GM18907 (cell line): ENCODE measurements around the gene THAP2.

ENCODE experiments used
- ATAC-seq: cut with Tn5 transposase; IDR thresholded peaks from one replicate; pipeline ENCODE4 v1.9.1; 2021; ENCODE audit warnings: mild to moderate bottlenecking, moderate library complexity; ENCODE audit not compliant: unreplicated experiment

Gene THAP2

DNA sequence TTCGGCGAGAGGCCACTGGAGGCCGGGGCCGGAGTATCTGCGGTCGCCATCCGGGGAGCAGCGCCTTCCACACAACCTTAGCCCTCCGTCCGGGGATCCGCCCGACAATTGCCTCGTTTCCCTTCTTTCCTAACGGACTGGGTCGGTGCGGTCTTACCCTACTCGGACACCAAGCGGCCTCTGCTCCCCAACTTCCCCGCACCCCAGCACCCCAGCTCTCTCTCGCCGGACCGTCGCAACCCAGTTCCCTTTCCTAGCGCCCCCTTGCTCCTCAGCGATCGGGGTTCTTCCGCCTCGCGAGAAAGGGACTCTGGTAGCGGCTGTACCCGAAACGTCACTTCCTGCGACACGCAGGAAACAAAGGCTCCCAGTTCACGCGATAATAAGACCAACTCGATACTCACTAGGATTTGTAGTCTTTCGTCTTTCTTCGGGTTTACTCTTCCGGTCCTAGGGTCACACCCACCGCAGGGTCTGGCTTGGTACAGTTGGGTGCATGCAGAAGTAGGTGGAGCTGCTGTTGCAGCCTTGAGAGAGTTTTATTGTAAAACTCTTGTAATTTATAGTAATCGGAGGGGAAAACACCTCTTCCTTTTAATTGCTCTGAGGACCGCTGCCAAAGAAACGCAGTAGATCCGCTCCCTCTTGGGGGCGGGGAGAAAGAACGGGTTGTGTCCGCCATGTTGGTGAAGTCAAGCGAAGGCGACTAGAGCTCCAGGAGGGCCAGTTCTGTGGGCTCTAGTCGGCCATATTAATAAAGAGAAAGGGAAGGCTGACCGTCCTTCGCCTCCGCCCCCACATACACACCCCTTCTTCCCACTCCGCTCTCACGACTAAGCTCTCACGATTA lies at the start of gene THAP2, which contains the start of gene ZFC3H1:
TSS of gene THAP2 (plus strand) at position 741 of the 850 bp plus-strand sequence. CDS start 209 bp downstream, outside the sequence.
TSS of gene ZFC3H1 (minus strand) at position 288 of the 850 bp plus-strand sequence. CDS start at position 50, 238 bp downstream.
- ATAC-seq = peak; percentile 96

DNA sequence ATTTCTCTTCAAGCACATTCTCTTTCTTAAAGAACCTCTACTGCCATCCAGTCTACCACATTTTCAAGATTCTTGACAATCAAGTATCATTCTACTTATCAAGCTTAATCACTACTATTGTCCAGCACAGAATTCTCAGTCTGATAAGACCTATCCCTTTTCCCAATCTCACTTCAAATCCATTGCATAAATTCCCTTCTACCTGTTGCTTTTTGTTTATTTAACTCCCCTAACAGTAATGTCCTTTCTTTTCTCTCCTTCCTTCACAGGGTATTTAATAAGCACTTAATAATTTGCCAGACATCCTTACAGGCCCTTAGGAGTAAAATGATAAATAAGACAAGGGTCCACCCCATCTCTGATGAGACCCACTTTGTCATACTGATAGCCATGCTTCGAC lies 42.2 kb upstream of the THAP2 start:
- ATAC-seq = no peak

DNA sequence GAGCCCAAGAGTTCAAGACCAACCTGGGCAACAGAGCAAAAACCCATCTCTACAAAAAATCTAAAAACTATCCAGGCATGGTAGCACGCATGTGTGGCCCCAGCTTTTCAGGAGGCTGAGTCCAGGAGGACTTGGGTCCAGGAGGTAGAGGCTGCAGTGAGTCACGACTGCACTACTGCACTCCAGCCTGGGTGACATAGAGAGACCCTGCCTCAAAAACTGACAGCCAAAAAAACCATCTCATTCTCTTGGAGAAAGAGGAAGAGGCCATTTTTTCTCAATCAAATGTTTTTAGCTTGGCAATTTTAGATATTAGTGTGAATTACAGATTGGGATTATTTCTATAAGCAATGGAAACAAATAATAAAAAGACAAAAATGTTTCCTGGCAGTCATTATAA lies 38.6 kb upstream of the THAP2 start:
- no peak for ATAC-seq

DNA sequence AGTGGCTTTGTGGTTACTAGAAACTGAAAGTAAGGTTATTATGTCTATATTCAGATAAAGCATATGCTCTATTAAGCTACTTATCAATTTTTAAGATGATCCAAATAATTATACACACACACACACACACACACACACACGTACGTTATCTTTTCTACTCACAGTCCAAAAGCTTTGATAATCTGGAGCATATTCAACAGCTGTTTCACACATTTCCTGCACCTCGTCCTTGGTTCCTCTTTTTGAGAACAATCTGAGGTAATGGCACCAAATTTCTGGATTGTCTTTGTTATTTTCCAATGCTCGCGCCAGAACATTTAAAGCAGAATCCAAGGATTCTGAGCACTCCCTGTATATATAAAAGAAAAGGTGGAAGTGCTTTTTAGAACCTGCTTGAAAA lies 38.0 kb upstream of the THAP2 start:
- no peak for ATAC-seq

DNA sequence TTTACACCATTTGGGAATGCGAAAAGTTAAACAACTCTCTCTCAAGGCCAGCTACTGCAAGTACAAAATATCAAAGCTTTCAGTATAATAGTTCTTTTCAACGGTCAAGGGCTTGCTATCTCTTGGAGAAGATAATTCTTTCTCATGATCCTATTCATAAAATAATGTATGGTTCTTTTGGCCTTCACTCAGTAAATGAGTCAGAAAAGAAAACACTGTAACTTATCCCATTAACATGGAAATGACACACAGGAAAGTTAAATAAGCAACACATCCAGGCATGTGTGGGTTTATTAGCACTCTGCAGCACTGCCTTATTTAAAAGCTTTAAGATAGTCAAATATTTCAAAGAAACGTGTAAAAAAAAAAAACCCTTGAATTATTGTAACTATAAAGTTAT lies 37.3 kb upstream of the THAP2 start:
- no peak for ATAC-seq

DNA sequence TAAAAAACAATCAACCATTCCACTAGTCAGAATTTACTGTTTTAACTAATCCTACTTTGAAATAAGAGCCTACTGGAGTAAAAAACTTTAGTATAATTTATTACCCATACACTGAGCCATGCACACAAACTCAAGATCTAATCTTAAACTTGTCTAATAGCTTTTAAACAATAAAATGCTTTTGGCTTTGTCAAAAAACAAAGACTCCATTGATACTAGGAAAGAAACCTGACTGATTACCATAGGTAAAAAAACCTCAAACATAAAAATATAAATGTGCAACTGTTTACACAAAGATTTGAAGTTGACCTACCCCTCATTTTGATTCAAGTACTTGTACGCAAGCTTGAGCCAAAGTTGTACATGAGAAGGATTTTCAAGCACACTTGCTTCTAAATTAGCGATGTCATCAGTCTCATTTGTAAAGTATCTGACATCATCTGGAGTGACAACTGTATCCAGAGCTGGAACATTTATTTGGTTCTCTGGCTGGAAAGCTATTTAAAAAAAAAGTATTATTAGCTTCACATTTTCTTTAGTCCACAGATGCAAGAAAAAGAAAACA lies 36.6 kb upstream of the THAP2 start:
- ATAC-seq = no peak

DNA sequence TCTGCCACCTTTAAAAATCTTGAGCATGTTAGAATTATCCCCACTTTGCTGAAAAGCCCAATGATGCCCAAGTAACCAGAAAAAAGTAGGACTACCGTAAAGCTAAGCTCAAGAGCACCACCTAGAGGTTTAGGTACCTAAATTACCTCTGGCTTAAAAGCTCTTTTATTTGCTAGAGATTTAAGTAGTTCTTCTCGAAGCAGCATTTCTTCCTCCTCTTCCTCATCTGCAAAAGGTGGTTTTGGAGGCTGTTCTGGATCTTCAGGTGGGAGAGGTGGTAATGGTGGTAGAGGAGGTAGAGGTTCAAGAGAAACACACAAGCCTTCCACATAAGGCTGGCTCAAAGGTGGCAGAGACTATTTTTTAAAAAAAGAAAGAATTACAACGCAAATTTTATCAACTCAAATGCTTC lies 27.4 kb upstream of the THAP2 start:
- no peak for ATAC-seq

DNA sequence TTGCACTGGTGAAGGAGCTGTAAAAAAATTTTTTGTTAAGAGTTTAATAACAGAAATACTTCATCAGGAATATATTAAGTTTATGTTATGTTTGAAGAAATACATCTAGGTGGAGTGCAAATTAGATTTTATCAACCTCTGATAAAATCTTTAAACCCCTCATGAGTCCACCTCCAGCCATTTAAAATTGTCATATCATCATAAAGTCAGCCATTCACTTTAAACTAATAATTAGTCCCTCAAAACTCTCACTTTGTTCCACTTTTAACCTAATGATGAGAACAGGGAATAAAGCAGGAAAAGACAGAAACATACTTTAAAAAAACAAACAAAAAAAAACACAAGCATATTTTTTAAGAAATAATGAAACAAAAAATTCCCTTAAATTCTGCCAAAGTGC lies 25.6 kb upstream of the THAP2 start:
- ATAC-seq = no peak

DNA sequence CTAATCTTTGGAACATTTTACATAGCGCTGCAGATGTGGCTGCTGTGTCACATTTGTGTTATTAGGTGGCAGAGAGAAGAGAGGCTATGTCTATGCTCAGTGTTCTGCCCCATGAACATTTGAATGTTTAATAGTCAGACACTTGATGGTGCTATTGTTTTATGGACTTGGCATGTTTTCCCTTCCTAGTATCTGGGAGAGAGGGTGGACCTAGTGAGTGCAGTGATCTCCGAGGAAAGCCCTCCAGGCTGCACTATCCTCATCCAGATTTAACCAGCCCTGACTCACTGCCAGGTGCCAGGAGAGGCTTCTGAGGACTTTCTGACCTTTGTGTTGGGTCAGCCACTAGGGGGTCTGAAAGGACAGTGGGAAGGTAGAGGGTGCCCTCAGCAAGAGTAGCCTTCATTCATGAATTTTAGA lies 24.8 kb upstream of the THAP2 start:
- no peak for ATAC-seq

DNA sequence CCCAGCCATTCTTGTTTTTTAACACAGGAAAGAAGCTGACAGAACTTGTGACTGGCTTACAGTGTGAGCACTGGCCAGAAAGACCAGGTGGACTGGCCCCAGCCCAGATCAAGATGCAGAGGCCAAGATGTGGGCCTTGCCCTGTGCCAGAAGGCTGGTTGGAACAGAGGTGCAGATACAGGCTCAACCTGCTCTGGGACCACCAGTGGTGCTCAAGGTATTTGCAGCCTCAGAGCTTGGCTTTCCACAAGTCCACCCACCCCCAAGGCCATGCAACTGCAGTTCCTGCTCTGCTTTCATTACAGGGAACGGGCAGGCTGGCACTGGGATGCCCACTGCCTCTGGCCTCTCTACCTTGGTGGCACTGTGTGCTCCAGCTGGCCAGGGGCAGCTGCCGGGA lies 23.8 kb upstream of the THAP2 start:
- ATAC-seq = no peak

DNA sequence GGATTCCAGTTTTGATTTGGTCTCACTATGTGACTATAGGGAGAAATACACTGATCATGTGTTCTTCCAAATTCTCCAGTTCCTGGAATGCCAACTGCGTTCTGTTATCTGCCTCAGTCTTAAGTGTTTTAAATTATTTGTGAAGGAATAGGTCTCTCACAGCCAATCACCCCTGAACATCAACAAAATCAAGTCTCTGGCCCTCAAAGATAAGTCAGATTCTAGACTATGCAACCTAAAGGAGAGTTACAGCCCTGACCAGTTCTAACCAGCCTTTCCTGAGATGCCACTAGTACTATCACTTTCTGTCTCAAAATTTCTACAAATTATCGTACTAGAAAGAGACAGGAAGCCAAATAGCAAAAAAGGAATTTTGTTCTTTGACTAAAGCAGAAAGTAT lies 22.7 kb upstream of the THAP2 start:
- no peak for ATAC-seq

DNA sequence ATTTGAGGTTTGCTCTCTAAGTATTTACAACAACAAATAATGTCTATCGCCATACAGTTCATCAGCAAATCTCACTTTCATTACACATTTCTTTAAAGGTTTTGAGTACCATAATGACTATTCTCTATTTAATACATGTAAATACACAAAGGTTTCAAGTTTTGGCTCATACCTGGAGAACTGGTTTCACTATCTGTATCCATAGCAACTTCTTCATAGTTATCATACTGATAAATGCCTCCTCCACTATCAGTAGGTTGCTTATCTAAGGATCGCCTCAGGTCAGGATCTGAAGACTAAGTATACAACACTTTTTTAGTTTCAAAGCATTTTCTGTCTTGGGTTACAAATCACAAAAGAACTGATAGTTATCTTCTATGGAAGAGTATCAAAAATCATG lies 21.8 kb upstream of the THAP2 start:
- ATAC-seq = no peak

DNA sequence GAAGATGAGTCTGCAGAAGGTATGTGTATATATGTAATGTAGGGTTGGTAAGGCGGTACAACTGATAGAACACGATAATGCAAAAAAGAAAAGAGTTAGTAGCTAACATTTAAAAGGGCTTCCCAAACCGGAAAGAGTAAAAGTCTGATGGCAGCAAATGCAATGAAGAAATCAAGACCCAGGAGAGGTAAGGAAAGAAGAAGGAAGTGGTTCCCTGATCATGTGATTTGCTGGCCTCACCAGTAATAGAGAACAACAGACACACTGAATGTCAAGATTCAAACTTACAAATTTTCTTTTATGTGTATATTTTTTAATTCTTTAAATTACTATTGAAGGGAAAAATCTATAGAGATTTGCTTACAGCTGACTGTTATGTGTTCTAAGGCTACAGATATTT lies 18.8 kb upstream of the THAP2 start:
- no peak for ATAC-seq

DNA sequence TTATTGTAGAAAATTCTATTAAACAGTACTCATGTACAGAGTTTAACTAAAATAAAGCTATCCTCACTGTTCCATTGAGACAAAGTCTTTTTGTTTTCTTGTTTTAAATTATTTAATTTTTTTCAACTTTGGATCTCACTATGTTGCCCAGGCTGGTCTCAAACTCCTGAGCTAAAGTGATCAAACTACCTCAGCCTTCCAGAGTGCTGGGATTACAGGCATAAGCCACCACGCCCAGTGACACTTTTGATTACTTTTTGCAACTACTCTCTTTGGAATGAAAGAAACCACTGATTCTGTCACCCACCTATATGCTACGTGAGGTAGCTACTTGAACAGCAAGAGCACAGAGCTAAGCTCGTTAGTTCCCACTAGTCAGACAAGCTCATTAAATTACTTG lies 17.6 kb upstream of the THAP2 start:
- ATAC-seq = no peak

DNA sequence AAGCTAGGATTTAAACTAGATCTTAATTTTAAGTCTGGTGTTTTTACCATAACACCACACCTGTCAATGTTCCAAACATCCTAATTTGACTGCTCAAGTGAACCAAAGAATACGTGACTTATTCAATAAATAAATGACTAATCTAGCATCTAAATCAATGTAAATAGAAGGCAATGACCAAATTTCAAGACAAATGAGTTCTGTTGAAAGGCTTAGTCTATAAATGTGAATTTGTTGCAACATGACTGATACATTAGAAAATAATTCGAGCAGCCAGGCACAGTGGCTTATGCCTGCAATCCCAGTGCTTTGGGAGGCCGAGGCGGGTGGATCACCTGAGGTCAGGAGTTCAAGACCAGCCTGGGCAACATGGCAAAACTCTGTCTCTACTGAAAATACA lies 15.6 kb upstream of the THAP2 start:
- no peak for ATAC-seq

DNA sequence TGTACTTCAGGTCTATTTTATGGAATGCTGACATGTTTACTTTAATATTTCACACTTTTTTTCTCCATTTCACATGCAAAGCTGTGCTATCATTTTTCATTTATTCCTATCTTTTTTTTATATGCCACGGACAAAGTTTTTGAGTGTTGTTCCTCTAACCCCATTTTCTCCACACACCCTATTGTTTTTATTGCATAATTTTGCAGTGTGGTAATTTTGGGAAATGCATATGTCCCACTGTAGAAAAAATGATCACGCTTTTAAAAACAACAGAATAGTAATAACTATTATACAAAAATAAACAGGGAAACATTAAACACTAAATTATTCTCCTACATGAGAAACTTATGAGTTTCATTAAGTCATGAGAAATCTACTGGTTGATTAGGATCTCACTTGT lies 14.7 kb upstream of the THAP2 start:
- no peak for ATAC-seq

DNA sequence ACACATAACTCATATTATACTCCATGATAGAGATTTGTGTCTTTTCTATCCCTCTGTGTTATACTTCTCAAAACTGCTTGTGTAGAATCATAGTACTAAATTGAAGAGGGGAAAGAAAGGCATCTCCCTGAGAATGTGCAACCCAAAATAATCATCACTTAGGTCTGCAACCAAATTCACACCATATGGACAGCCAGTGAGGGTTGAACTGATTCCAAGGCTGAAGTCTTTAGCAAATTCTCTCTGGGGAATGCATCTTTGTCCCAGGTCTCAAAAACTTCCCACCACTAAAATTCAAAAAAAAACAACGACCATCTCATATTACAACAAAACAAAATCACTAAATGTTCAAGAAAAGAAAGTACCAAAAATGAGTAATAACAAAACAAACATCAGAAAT lies 11.4 kb upstream of the THAP2 start:
- no peak for ATAC-seq

DNA sequence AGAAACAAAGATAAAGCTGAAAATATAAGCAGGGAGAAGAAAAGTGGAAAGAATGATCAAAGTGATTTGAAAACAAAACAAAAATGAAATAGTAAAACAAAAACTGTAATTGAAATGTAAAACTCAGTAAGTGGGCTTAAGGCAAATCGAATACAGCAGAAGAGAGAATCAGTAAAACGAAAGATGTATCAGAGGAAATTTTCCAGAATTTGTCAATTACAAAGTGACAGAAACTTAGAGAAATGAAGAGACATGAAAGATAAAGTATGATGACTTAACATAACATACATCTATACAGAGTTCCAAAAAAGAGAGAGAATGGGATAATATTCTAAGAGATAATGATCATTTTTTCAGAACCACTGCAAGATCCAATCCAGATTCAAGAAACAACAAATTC lies 11.0 kb upstream of the THAP2 start:
- no peak for ATAC-seq

DNA sequence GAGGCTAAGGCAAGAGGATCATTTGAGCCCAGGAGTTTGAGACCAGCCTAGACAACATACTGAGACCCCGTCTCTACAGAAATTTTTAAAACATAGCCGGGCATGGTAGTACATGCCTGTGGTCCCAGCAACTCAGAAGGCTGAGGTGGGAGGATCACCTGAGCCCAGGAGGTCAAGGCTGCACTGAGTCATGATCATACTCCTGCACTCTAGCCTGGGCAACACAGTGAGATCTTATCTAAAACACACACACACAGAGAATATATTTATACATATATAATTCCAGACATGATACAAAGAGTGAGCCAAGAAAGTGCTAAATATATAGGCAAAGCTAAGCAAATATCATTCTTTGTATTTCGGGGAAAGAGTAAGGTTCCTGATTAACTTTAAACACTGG lies 9.9 kb upstream of the THAP2 start:
- ATAC-seq = no peak

DNA sequence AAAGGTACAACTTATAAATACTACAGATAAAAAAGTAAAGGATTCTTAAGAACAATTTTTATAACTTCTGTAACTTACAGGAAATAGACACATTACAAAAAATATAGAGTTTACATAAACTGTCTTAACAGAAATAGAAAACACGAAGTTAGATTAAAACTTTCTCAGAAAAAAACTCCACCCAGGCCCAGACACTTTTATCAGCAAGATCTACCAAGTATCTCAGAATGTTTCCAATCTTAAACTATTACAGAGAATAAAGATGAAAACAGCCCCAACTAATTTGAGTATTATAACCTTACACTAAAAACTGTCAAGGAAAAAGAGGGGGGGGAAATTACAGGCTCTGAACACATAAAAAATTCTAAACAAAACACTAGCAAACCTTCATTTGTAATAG lies 8.6 kb upstream of the THAP2 start:
- ATAC-seq = no peak

DNA sequence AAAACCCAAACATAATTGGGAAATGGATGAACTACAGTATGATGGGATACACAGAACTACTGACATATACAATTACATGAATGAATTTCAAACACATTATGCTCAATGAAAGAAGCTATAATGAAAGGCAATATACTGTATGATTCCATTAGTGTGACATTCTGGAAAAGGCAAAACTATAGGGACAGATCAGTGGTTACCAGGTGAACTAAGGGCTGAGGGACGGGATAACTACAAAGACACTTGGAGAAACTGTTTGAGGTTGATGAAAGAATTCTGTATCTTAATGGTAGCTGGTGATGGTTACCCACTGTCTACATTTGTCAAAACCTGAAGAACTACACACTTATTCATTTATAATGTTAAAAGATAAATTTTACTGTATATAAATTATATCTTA lies 8.2 kb upstream of the THAP2 start:
- no peak for ATAC-seq

DNA sequence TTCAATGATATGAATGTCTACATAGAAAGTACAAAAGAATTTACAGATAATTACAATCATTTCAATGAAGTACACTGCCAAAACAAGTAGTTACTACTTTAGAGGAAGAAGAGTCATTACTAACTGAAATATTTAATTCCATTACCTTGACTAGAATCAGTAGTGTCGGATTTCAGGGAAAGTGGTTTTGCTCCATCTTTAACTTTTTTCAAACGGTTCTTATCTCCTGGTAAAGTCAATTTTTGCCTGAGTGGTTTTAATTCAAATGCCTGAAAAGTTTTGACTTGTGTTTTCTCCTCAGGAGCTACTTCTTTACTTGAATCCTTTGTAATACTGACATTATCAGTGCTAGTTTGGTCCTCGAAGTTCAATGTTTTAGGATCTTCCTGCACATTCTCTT lies 7.4 kb upstream of the THAP2 start:
- no peak for ATAC-seq
